Measurements from ENCODE around the gene CAMK1D.

CAMK1D gene

DNA sequence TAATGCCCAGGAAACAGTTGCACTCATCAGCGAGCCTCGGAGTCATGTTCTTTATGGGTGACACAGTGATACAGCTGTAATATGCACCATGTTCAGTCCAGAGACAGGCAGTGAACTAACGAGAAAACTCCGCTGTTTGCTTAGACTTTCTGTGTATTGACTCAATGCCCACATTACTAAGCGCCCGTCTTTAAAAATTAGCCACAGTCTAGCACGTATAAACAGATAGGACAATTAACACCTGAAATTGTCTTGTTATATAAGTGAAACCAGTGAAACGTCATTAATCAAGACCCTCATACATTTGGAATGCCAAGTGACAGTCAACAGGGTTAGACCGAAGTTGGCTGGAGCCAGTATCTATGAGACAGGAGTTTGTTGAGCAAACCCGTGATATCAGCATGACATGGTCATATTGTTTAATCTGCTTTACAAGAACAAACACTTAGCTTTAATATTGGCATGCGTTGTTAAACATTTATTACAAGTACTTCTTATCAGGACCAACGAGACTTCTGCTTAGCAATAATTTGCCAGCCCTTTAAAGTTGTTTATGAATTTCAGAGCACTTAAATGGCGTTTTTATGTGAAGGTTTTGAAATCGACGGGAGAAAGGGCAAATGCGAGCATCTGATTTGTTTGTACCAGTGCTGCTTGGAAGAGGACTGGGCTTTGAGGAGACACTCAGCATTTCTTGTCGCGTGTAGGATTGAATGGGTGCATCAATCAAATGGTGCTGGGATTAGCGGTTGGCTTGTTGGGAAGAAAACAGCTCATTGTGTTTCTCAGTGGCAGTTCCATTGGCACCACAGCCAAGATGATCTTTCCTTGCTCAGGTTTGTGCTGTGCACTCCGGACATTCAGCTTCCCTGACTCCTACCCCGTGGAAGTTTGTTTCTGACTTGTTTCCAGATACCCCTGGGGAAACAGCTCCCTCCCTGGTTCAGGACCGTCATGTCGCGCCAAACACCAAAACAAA, 56.3 kb downstream of the CAMK1D start:
- DNase-seq: no peak

- no peak for DNase-seq
Measured at GRCh38 chr10:12406764-12407400, 57.5 kb downstream of the CAMK1D start.

DNA sequence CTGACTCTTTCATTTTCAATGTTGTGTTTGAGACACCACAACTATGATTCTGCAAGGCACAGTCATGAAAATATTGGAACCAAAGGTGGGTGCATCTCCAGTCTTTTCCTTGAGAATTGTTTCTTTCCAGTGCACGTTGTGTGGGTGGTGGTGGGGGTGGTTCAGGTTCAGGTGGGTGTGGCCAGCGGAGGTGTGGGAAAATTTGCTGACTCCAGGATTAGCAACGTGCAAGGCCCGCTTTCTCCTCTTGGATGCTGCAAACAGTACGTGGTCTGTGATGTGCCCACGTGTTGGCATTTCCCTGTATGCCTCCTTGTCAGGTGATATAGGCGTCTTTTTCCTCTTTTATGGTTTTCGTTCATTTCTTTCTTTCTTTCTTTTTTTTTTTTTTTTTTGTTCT, 59.1 kb downstream of the CAMK1D start:
- DNase-seq: no peak

DNA sequence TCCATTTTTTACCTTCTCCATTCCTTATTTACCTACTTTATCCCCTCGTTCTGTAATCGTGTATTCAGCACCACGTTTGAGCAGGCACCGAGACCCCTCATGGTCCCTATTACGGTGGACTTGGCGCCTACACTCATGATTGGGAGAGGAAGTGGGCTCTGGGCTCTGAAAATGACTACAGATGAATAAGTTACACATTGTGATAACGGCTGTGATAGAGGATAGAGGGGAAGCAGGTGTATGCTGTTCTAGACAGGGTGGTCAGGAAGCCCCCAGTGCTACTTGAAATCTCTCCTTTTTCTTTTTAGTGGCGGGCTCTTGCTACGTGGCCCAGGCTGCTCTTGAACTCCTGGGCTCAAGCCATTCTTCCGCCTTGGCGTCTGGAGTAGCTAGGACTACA, 59.8 kb downstream of the CAMK1D start:
- no peak for DNase-seq

DNA sequence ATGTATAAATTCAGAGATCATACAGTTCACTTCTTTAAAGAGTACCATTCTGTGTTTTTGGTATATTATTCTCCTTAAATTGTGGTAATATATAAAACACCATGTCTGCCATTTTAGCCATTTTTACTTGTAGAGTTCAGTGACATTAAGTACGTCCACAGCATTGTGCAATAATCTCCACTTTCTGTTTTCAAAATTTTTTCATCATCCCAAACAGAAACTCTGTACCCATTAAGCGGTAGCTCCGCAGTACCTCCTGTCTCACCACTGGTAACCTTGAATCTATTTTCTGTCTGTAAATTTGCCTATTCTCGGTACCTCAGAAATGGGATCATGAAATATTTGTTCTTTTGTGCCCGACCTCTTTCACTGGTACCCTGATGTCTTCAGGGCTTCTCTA, 60.3 kb downstream of the CAMK1D start:
- DNase-seq: no peak

GRCh38 chr10:12412666-12413368, 63.5 kb downstream of the CAMK1D start:
- DNase-seq: no peak

DNA sequence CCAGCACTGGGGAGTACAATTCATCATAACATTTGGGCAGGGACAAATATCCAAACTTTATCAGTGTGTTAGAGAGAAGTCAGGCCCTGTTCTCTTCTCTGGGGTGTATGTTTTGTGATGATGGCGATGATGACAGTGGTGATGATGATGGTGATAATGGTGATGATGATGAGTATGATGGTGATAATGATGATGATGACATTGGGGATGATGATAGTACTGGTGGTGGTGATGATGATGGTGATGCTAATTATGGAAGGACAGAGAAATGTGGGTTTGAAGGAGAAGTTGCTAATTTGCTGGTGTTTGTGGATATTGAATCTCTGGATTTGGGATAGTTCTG, 64.0 kb downstream of the CAMK1D start:
- no peak for DNase-seq

DNA sequence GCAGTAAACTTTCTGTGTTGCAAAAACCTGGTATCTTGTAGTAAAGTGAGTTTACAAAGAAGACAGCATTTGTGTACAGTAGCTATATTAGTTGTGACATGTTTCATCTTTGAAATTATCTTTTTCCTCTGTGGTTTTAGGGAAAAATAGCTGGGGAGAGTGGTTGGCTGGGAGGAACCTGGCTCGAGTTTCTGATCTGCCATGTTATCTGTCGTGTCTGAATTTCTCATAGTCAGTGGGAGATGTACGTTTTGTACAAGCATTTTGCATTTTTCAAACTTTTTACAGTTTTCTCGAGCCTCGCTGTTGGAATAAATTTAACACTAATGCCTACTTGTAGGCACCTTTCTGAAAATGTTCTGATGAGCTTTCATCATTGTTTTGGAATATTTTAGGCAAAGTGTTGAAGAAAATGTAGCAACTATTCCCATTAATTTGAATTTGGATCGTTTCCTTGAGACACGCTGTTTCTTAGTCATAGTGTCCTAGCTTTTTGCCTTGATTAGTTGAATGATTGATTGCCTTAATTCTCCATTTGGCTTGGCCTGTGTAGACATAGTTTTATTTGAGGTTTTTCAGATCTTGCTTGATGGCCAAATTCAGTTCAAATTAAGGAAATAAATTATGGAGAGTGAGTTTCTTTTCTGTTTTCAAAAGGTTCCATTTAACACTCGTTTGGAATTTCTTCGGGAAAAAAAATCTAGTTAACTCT, 65.1 kb downstream of the CAMK1D start:
- DNase-seq: no peak

GRCh38 chr10:12416344-12417050, 67.2 kb downstream of the CAMK1D start:
- DNase-seq: no peak

GRCh38 chr10:12417331-12417730, 68.0 kb downstream of the CAMK1D start:
- DNase-seq: no peak

- DNase-seq: no peak
Measured at GRCh38 chr10:12418000-12418399, 68.7 kb downstream of the CAMK1D start.

DNA sequence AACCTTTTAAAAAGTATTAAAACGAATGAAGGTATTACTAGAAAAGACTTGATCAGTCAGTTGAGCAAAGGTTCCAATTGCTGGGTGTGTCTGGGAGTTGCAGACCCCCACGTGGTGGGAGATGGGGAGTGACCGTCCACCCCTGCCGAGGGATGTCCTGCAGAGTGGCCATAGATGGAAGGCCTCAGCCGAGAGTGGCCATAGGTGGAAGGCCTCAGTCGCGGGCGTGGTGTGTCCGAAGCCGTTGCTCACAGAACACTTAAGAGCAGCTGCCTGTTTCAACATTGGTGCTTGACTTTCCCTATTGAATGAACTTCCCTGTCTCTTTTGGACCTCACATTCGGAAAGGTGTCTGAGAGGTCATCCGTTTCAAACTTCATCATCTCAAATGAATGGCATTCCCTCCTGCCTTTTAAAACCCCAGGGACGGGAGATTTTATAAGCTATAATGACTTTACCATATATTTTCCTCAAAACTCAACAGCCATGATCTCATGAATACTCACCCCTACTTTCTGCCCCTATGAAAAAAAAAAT, 69.4 kb downstream of the CAMK1D start:
- DNase-seq: no peak

DNA sequence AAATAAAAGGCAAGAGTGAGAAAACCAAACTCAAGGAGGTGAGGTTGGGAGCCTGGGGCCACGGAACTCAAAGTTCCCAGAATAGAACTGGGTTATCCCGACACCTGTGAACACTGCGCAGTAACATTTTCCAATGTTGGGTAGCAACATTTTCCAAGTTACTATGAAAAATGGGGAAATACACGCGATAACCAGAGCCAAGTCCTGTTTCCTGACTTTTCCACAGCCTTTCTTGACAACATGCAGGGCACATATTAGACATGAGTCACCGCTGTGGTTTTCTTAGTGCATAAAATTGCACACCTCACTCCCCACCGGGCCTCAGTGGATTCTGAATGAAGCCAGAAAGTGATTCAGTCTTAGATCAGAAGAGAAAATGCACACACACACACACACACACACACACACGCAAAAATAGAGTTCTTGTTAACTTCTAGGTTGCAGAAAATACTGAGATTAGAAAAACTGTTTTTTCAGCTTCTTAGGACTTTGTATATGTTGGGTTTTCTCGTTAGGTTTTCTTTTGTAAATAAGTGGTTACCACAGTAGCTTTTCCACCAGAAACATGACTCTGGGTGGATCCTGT, 70.0 kb downstream of the CAMK1D start:
- no peak for DNase-seq

GRCh38 chr10:12420530-12421120, 71.3 kb downstream of the CAMK1D start:
- no peak for DNase-seq

GRCh38 chr10:12422189-12422588, 72.8 kb downstream of the CAMK1D start:
- no peak for DNase-seq

DNA sequence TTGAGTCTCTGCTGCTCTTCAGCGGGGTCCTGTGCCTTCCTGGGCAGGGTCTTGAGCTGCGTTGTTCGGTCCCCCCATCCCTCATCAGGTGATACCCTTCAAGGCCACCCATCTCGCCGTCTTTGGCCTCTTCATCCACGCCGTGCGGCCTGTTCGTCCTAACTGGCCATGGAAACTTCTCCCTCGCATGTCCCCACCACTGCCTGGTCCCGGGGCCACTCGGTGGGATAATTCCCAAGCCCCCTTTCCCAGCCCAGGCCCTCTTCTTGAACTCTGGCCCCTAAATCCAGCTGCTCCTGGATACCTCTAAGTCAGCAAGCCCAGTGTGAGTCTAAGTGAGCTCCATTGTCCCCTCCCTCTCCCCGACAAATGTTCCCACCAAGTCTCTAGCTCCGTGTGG, 74.5 kb downstream of the CAMK1D start:
- no peak for DNase-seq

- no peak for DNase-seq
Measured at GRCh38 chr10:12427276-12427675, 77.9 kb downstream of the CAMK1D start.

DNA sequence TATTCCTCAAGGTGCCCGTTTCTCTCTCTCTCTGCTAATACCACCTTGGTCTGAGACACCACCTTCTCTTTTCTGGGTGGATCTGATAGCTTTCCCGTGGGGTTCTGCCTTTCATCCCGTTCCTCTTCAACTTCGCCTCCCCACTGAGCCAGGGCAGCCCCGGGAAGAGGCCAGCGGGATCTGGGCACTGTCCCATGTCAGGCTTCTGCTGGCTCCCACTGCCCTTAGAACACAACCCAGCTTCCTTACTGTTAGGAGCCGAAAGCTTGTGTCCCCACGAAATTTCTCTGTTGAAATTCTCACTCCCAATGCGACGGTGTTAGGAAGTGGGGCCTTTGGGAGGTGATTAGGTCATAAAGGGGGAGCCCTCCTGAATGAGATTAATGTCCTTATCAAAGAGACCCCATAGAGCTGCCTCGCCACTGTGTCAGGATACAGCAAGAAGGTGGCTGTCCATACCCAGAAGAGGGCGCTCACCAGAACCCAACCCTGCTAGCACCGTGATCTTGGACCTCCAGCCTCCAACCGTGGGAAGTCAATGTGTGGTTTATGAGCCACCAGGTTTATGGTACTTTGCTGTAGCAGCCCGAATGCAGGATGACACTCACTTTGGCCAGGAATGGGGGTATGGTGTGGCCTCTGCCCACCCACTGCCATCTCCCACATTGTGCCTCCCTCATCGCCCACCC, 79.2 kb downstream of the CAMK1D start:
- no peak for DNase-seq

DNA sequence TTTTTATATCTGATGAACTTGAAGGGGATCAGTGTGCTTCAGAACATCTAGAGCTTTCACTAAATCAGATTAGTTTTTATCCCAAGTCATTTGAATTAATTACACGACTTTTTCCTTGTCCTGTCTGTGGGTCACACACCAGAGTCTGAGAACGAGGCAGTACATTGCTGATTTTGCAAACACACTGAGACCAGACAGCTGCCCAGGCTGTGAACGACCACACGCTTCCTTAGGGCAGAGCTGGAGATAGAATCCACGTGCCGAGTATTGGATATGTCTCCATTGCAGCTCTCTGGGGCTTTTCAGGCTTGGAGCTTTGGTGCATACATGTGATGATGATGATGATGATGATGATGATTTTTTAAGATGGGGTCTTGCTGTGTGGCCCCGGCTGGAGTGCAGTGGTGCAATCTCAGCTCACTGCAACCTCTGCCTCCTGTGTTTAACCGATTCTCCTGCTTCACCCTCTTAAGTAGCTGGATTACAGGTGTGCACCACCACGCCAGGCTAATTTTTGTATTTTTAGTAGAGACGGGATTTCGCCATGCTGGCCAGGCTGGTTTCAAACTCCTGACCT, 81.1 kb downstream of the CAMK1D start:
- DNase-seq: no peak
